ENCODE measurements around the gene MAT2A. TPM values are rescaled to one million over a fixed set of nuclear protein-coding genes. Genes with fewer than 3 reads are reported as not detected.

Gene MAT2A
- total and polyA plus RNA-seq, 2 experiments from 2014 or later: 202 to 379 TPM

DNA sequence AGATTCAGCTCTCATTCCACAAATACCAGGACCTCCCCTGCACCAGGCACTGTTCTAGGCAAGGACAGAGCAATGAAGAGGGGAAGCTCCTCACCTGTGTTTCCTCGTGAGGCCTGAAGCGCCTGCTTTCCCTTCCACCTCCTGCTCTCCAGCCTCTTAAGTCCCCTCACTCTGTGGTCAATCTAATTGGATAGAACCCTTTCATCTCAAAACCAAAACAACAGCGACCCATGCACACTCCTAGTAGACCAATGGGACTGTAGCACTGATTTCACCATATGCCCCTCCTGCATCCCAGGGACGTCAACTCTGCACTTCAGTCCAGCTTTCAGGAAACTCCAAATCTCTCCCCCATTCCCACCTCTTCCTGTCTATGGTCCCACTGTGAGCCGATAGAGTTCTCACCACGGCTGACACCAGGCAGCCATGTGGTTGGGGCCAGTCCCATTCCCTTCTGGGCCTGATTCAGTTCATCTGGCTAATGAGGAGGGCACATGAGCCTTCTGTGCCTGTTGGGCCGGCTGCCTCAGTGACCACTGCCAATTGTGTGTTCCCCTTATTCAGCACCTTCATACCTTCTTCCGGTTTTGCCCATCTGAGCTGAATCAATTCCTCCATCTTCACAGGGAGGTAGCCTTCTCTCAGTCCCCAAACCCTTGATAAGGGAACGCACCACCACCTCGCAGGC lies 33.3 kb upstream of the MAT2A start:
- no peaks in the 10 kb centered on the region for H3K9me2 ChIP-seq (replicated peaks; ENCODE audit: insufficient read depth)
- peak overlapping the region; percentile 91 for H3K27ac ChIP-seq
- H4K20me1 ChIP-seq (ENCODE audit: insufficient read depth, poor library complexity, severe bottlenecking): no peaks in the 10 kb centered on the region
- no peak for DNase-seq (ENCODE audit: low spot score)
- 91% methylated on average over 10 of the region's 10 CpGs for WGBS (ENCODE audit: low lambda C conversion rate, missing lambda C conversion rate)
- H3K4me1 ChIP-seq (ENCODE audit: insufficient read depth): peaks cover 29% of the 10 kb centered on the region
- H3K79me2 ChIP-seq: no peaks in the 10 kb centered on the region
- H2AFZ ChIP-seq: no peak overlapping the region
- H3K36me3 ChIP-seq (replicated peaks; ENCODE audit: insufficient read depth, low read depth): no peaks in the 10 kb centered on the region
- no peaks in the 10 kb centered on the region for H3K9me3 ChIP-seq (ENCODE audit: low read depth)
- no peak overlapping the region for H3K4me2 ChIP-seq
- H3K4me3 ChIP-seq: no peak overlapping the region
- H3K27me3 ChIP-seq: no peaks in the 10 kb centered on the region
- TF ChIP-seq, protein P1, sequence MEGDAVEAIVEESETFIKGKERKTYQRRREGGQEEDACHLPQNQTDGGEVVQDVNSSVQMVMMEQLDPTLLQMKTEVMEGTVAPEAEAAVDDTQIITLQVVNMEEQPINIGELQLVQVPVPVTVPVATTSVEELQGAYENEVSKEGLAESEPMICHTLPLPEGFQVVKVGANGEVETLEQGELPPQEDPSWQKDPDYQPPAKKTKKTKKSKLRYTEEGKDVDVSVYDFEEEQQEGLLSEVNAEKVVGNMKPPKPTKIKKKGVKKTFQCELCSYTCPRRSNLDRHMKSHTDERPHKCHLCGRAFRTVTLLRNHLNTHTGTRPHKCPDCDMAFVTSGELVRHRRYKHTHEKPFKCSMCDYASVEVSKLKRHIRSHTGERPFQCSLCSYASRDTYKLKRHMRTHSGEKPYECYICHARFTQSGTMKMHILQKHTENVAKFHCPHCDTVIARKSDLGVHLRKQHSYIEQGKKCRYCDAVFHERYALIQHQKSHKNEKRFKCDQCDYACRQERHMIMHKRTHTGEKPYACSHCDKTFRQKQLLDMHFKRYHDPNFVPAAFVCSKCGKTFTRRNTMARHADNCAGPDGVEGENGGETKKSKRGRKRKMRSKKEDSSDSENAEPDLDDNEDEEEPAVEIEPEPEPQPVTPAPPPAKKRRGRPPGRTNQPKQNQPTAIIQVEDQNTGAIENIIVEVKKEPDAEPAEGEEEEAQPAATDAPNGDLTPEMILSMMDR (IDR thresholded peaks at IDR 0.05; ENCODE audit: poor library complexity): no peak
- no peak for TF ChIP-seq EZH2 (IDR thresholded peaks at IDR 0.05; ENCODE audit: borderline replicate concordance)

DNA sequence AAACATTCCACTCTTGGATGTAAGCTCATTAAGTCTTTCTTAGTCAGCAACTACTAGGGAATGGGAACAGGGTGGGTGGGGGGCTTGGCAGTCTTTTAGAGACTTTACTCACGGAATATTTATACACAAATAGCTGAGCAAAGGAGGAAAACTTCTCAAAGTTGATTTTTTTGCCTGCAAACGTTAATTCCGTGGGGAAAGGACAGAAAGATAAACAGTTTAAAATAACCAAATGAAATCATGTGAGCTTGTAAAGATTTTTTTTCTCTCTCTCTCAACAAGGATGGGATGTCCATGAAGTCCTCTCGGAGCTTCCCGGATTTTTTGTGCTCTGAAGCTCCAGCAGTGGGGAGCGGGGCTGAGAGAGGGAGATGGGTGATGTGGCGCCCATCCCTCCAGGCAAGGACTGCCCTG lies 32.2 kb upstream of the MAT2A start:
- H2AFZ ChIP-seq: peak overlapping the region; percentile 23
- no peaks in the 10 kb centered on the region for H3K36me3 ChIP-seq (replicated peaks; ENCODE audit: insufficient read depth, low read depth)

DNA sequence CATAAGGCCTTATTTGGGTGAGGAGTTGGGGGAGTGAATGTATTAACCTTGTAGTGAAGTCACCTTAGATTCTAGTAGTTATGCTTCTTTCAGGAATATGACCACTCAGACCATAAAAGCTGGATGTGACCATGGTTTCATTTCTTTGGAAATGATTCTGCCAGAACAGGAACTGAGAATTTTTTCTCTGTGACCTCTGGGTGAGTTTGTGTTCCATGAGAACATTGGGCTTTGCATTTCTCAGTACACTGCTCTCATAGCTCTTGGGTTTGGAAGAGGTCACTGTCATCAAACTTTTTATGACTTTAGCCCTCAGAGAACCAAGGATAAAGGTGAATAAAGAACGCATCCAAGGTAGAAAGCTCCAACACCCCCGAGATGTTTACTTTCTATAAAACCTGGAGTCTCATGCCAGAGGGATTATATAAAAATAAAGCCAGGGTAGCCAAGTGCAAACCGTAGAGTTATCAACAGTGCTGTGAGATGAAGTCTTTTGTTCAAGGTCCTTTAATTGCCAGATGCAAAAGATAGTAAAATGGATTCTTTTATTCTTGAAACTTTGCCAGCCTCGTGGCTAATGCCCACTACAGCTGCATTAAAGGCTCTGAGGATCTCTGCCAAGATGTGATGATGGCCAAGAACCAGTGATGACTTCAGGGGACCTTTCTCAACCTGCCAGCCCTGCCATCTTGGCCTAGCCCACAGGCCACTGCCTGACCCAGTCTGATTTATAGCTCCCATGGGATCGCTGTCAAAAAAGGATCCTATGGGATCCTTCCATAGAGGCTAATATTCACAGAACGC lies 27.8 kb upstream of the MAT2A start:
- H3K36me3 ChIP-seq (replicated peaks; ENCODE audit: insufficient read depth, low read depth): no peaks in the 10 kb centered on the region
- H3K27ac ChIP-seq: peak overlapping the region; percentile 34
- H3K27me3 ChIP-seq: no peaks in the 10 kb centered on the region
- no peaks in the 10 kb centered on the region for H4K20me1 ChIP-seq (ENCODE audit: insufficient read depth, poor library complexity, severe bottlenecking)
- H3K4me3 ChIP-seq: no peak overlapping the region
- WGBS (ENCODE audit: low lambda C conversion rate, missing lambda C conversion rate): 72% methylated on average over 6 of the region's 6 CpGs
- TF ChIP-seq EZH2phosphoT487 (IDR thresholded peaks at IDR 0.05; ENCODE audit: low read depth, severe bottlenecking, unreplicated experiment) (no peak), EZH2 (IDR thresholded peaks at IDR 0.05; ENCODE audit: borderline replicate concordance) (no peak)
- H3K9me2 ChIP-seq (replicated peaks; ENCODE audit: insufficient read depth): no peaks in the 10 kb centered on the region
- H3K4me1 ChIP-seq (ENCODE audit: insufficient read depth): peaks cover 10% of the 10 kb centered on the region
- DNase-seq (ENCODE audit: low spot score): no peak
- no peaks in the 10 kb centered on the region for H3K79me2 ChIP-seq
- H3K9me3 ChIP-seq (ENCODE audit: low read depth): no peaks in the 10 kb centered on the region
- no peak overlapping the region for H2AFZ ChIP-seq
- H3K4me2 ChIP-seq: no peak overlapping the region

More for the DNA sequence above, 32.2 kb upstream of the MAT2A start:
- Histone ChIP-seq H3K4me3 (no peak overlapping the region), H3K9me3 (ENCODE audit: low read depth) (no peaks in the 10 kb centered on the region), H3K9me2 (replicated peaks; ENCODE audit: insufficient read depth) (no peaks in the 10 kb centered on the region), H4K20me1 (ENCODE audit: insufficient read depth, poor library complexity, severe bottlenecking) (no peaks in the 10 kb centered on the region), H3K4me2 (peak overlapping the region; percentile 48), H3K79me2 (no peaks in the 10 kb centered on the region), H3K27ac (peak overlapping the region; percentile 91), H3K4me1 (ENCODE audit: insufficient read depth) (peaks cover 29% of the 10 kb centered on the region), H3K27me3 (no peaks in the 10 kb centered on the region)
- peak; percentile 38 for DNase-seq (ENCODE audit: low spot score)
- TF ChIP-seq, protein P1 (IDR thresholded peaks at IDR 0.05; ENCODE audit: poor library complexity): no peak
- 61% methylated on average over 7 of the region's 7 CpGs for WGBS (ENCODE audit: low lambda C conversion rate, missing lambda C conversion rate)

DNA sequence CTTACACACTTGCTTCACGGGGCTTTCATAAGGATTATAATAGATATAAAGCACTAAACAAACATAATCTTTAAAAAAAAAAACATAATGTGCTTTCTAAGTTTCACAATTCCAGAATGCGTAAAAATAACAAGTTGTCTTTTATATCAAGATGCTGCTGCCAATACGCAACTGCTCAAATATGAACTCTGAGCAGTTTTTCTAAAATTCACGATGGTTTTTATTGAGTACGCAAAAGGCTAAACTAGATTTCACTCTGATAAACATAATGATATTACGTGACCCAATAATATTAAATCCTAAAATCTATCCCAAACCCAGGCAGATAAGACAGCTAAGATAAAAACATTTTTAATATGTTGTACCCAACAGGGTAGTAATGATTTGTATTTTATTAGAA lies 24.6 kb upstream of the MAT2A start:
- TF ChIP-seq EZH2phosphoT487 (IDR thresholded peaks at IDR 0.05; ENCODE audit: low read depth, severe bottlenecking, unreplicated experiment): no peak
- TF ChIP-seq, protein P1 (IDR thresholded peaks at IDR 0.05; ENCODE audit: poor library complexity): no peak
- no peak for TF ChIP-seq EZH2 (IDR thresholded peaks at IDR 0.05; ENCODE audit: borderline replicate concordance)
- no peak overlapping the region for H3K27ac ChIP-seq
- 75% methylated on average over 6 of the region's 6 CpGs for WGBS (ENCODE audit: low lambda C conversion rate, missing lambda C conversion rate)
- no peak overlapping the region for H2AFZ ChIP-seq
- no peak for DNase-seq (ENCODE audit: low spot score)
- no peaks in the 10 kb centered on the region for H3K36me3 ChIP-seq (replicated peaks; ENCODE audit: insufficient read depth, low read depth)
- no peaks in the 10 kb centered on the region for H3K27me3 ChIP-seq
- peaks cover 7% of the 10 kb centered on the region for H3K4me1 ChIP-seq (ENCODE audit: insufficient read depth)
- H4K20me1 ChIP-seq (ENCODE audit: insufficient read depth, poor library complexity, severe bottlenecking): no peaks in the 10 kb centered on the region
- H3K79me2 ChIP-seq: no peaks in the 10 kb centered on the region
- no peak overlapping the region for H3K4me2 ChIP-seq
- H3K4me3 ChIP-seq: no peak overlapping the region
- no peaks in the 10 kb centered on the region for H3K9me2 ChIP-seq (replicated peaks; ENCODE audit: insufficient read depth)
- no peaks in the 10 kb centered on the region for H3K9me3 ChIP-seq (ENCODE audit: low read depth)
